ENCODE measurements around the gene OR2T29. TPM values are rescaled to one million over a fixed set of nuclear protein-coding genes. Genes with fewer than 3 reads are reported as not detected.
"Not testable (repeated sequence)": the region's sequence is repeated elsewhere in the genome, so short reads cannot be mapped to it uniquely, and the experiment has no call there.

Gene OR2T29
- total RNA-seq, 1 experiment from 2014 or later: not detected

GRCh38 chr1:248510217-248510616, 52.4 kb downstream of the OR2T29 start:
- not testable (repeated sequence) for DNase-seq (ENCODE audit: low read depth)

GRCh38 chr1:248507773-248508172, 54.8 kb downstream of the OR2T29 start, which contains the start of gene OR2G6:
Gene OR2G6 (plus strand): TSS chr1:248508073. CDS start chr1:248521647, 13,574 bp downstream.
- not testable (repeated sequence) for DNase-seq (ENCODE audit: low read depth)

Other genes starting within 250 kb of the OR2T29 start
- gene OR2M7, start 238.2 kb downstream of the OR2T29 start, total RNA-seq (2014; rRNA removed): not detected in 2 replicates
- not detected in 2 replicates for gene OR14C36, start 214.0 kb downstream of the OR2T29 start, total RNA-seq (2014; rRNA removed)
- gene OR2T4, start 201.1 kb downstream of the OR2T29 start, total RNA-seq (2014; rRNA removed): not detected in 2 replicates
- gene OR2T6, start 187.0 kb downstream of the OR2T29 start, total RNA-seq (2014; rRNA removed): not detected in 2 replicates
- not detected in 2 replicates for gene OR2T1, start 159.7 kb downstream of the OR2T29 start, total RNA-seq (2014; rRNA removed)
- not detected in 2 replicates for gene OR2T2, start 117.1 kb downstream of the OR2T29 start, total RNA-seq (2014; rRNA removed)
- not detected in 2 replicates for gene OR2T3, start 89.4 kb downstream of the OR2T29 start, total RNA-seq (2014; rRNA removed)
- gene OR2T5, start 74.2 kb downstream of the OR2T29 start, total RNA-seq (2014; rRNA removed): not detected in 2 replicates
- not detected in 2 replicates for gene OR2G6, start 54.7 kb downstream of the OR2T29 start, total RNA-seq (2014; rRNA removed)
- not detected in 2 replicates for gene OR2T34, start 12.0 kb upstream of the OR2T29 start, total RNA-seq (2014; rRNA removed)
- gene OR2T10, start 34.9 kb upstream of the OR2T29 start, total RNA-seq (2014; rRNA removed): not detected in 2 replicates
- not detected in 2 replicates for gene OR2T11, start 72.3 kb upstream of the OR2T29 start, total RNA-seq (2014; rRNA removed)
- not detected in 2 replicates for gene OR2T35, start 82.5 kb upstream of the OR2T29 start, total RNA-seq (2014; rRNA removed)
- gene OR2T27, start 92.8 kb upstream of the OR2T29 start, total RNA-seq (2014; rRNA removed): not detected in 2 replicates
- gene OR14I1, start 140.0 kb upstream of the OR2T29 start, total RNA-seq (2014; rRNA removed): not detected in 2 replicates
- gene LYPD8, start 193.0 kb upstream of the OR2T29 start, total RNA-seq (2014; rRNA removed): not detected in 2 replicates

All from LHCN-M2 (cell line).